ENCODE data around the gene IGFBP5. TPM values are rescaled to one million over a fixed set of nuclear protein-coding genes. Genes with fewer than 3 reads are reported as not detected.

The IGFBP5 gene
- total and polyA plus RNA-seq, 2 donors (not counting 3 experiments of a cell fraction or from before 2014, with no cell fraction given), result 0.06 TPM; not detected in 1

- dilution Hi-C loops (cut with MboI; ENCODE audit: extremely low pct_ligation_motif_present, low sequenced_read_pairs) (no loop called here), intact Hi-C loops (cut with micrococcal nuclease) (no loop called here)
- Histone ChIP-seq H3K27me3 (ENCODE audit: control insufficient read depth in 2 of 2, insufficient read depth in 2 of 2, low read length in 2 of 2) (no peaks in the 10 kb centered on the region), H3K27ac (ENCODE audit: insufficient read depth, low read depth, low read length) (no peak overlapping the region), H3K4me1 (ENCODE audit: control insufficient read depth, extremely low read depth, insufficient read depth, low read length) (no peaks in the 10 kb centered on the region), H3K9me3 (replicated peaks; ENCODE audit: control insufficient read depth, insufficient read depth, low read length) (no peaks in the 10 kb centered on the region), H3K9me1 (replicated peaks; ENCODE audit: control insufficient read depth, extremely low read depth, insufficient read depth, low read length) (no peaks in the 10 kb centered on the region), H4K20me1 (replicated peaks; ENCODE audit: control insufficient read depth, extremely low read depth, insufficient read depth, low read length) (no peaks in the 10 kb centered on the region), H3K4me3 (replicated peaks in 1 of 3; ENCODE audit: insufficient read depth in 1 of 3, low read depth in 1 of 3, low read length in 3 of 3) (no peak overlapping the region), H3K9ac (replicated peaks; ENCODE audit: extremely low read depth, insufficient read depth, low read length) (no peak overlapping the region), H2AFZ (ENCODE audit: low read depth, low read length) (no peak overlapping the region), H3K4me2 (ENCODE audit: insufficient read depth, low read length) (no peak overlapping the region), H3K79me2 (ENCODE audit: control insufficient read depth, insufficient read depth, low read length) (no peaks in the 10 kb centered on the region), H3K36me3 (ENCODE audit: control insufficient read depth in 2 of 2, extremely low read depth in 1 of 2, insufficient read depth in 2 of 2, low read length in 2 of 2) (no peaks in the 10 kb centered on the region)
- no peak for DNase-seq (ENCODE audit: low read depth, low spot score)
- ChIA-PET CTCF (no interaction called here), POLR2A (no interaction called here)
- no peak for FAIRE-seq
- no TSS peak for BruUV-seq (replicated peaks)
- TF ChIP-seq POLR2AphosphoS5 (IDR thresholded peaks at IDR 0.05; ENCODE audit: insufficient read depth, low read depth, low read length) (no peak), MYC (IDR thresholded peaks at IDR 0.05; ENCODE audit: low read depth, low read length) (no peak), EZH2 (IDR thresholded peaks at IDR 0.05; ENCODE audit: borderline replicate concordance, low read depth, low read length, severe bottlenecking) (no peak), MAX (IDR thresholded peaks at IDR 0.05; ENCODE audit: insufficient read depth, insufficient read length) (no peak), POLR2A (IDR thresholded peaks at IDR 0.05; ENCODE audit: low read depth, low read length) (no peak), JUN (IDR thresholded peaks at IDR 0.05; ENCODE audit: borderline replicate concordance, insufficient read depth, insufficient read length, low read depth) (no peak), FOS (IDR thresholded peaks at IDR 0.05; ENCODE audit: borderline replicate concordance, insufficient read depth, low read length) (no peak), GATA2 (IDR thresholded peaks at IDR 0.05; ENCODE audit: insufficient read depth, insufficient read length, low read depth, low read length) (no peak)
- TF ChIP-seq, protein P1, sequence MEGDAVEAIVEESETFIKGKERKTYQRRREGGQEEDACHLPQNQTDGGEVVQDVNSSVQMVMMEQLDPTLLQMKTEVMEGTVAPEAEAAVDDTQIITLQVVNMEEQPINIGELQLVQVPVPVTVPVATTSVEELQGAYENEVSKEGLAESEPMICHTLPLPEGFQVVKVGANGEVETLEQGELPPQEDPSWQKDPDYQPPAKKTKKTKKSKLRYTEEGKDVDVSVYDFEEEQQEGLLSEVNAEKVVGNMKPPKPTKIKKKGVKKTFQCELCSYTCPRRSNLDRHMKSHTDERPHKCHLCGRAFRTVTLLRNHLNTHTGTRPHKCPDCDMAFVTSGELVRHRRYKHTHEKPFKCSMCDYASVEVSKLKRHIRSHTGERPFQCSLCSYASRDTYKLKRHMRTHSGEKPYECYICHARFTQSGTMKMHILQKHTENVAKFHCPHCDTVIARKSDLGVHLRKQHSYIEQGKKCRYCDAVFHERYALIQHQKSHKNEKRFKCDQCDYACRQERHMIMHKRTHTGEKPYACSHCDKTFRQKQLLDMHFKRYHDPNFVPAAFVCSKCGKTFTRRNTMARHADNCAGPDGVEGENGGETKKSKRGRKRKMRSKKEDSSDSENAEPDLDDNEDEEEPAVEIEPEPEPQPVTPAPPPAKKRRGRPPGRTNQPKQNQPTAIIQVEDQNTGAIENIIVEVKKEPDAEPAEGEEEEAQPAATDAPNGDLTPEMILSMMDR (IDR thresholded peaks at IDR 0.05; ENCODE audit: extremely low read depth in 1 of 2, insufficient read depth in 1 of 2, low read depth in 1 of 2, low read length in 2 of 2), result no peak
Measured at GRCh38 chr2:216711348-216711747, 16.0 kb upstream of the IGFBP5 start.
